ENCODE measurements around the gene ATOSB.
A peak's percentile ranks its signal among the peaks of the same experiment; 100 is the strongest.

Gene ATOSB

DNA sequence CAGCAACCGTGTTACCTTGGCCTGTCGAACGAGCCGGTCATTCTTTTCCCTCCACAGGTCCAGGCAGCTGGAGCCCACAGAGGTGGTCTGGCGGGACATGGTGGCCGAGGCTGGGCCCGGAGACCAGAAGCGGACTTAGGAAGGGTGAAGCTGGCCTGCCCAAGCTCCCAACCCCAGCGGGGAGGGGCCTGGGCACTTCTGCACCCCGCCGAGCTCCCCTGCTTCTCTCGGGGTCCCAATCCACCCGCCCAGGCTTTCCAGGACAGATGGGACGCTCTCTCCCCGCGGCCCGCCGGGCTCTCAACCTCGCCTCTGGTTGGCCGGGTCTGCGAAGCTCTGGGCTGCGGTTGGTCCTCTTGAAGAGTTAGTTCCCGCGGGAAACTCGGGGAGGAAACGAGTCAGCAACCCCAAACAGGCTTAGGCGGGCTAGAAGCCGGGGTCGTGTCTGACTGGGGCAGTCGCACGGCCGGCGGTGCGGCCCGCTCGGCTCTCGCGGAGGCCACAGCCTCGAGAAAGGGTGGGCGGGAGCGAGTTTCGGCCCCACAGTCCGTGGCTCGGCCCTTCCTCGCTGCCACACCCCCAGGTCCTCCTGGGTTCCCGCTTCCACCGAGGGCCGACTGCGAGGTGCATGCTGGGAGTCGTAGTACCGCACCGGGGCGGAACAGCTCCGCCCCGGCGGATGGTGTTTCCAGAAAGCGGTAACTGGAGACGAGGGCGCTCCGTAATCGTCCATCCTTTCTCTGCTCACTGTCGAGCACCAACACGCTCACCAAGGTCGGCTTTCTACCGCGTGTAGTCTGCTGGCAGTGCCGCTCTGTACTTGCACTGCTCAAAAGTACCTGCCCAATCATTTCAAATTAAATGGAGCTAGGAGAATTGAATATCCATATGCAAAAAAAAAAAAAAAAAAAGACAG is 36.0 kb downstream of the ATOSB start, which contains the start of gene FANCG:
Gene FANCG, minus strand, starts transcription at position 517 of the 916 bp plus-strand sequence. Its CDS starts 418 bp downstream, at position 99.
- peak; percentile 92 for DNase-seq

DNA sequence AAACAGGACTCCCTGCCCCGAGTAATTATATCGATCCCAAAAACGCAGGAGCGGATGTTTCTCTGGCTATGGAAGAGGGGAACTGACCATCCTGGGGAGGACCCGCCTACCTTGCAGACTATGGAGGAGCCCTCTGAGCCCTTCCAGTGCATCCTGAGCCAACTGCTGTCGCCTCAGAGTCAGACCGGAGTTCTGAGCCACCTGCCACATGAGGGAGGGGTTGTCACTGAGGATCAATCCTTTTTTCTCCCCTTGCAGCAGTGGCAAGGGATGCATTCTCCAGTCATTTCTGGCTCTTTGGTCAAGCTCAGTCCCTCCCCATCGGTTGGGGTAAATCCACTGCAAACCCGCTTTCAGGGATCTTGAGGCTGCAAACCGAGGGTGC is 36.6 kb downstream of the ATOSB start:
- DNase-seq: no peak

DNA sequence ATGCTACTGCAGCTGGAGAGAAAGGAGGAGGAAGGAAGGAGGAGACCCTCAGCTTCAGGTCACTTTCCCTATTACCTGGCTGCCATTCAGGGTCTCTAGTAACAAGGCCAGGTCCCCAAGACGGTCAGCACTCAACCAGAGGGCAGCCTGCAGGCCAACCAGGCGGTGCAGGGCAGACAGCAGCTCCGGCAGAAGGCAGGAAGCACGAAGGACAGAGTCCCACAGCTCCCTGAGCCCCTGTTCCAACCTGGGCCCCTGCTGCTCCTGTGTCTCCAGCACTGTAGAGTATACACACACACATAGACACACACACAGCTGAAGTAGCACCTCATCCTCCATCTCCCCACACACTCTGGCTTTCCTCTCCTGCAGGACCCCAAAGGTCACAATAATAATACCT is 37.6 kb downstream of the ATOSB start:
- no peak for DNase-seq

- no peak for DNase-seq
Observed at GRCh38 chr9:35076848-35077247, 38.8 kb downstream of the ATOSB start.

DNA sequence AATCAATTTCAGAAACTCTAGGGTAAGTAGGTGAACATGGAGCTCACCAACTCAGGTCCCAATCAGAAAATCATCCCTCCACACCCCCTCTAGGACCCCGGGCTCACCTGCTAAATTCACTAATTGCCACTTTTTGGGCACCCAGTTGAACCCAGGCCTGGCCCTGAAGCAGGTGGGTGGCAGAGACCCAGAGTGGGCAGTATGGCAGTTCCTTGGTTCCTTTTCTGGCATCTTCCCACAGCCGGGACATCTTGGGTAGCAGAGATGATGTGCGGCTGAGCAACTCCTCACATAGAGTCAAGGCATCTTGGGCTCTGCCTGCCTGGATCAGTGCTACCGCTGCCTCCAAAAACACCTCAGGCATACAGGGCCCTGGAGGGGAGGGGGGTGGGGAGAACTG is 40.3 kb downstream of the ATOSB start:
- no peak for DNase-seq

- DNase-seq: no peak
Observed at GRCh38 chr9:35074791-35075190, 40.9 kb downstream of the ATOSB start.

- no peak for DNase-seq
Observed at GRCh38 chr9:35074141-35074540, 41.5 kb downstream of the ATOSB start.

DNA sequence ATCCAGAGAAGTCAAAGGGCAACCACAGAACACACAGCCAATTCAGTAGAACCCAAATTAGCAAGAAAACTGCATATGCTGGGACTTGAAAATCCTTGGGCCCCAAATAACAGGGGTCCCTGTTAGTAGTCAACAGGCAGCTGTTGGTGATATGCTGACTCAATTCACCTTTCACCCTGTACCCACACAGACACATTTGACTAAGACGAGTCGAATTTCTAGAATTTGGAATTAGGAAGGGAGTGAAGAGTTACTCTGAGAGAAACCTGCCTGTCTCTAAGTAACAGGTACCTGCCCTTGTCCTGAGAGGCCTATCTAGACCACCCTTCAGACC is 42.4 kb downstream of the ATOSB start:
- no peak for DNase-seq

GRCh38 chr9:35072461-35073278 is 43.0 kb downstream of the ATOSB start, which contains the start of gene VCP:
Gene VCP, minus strand, starts transcription at chr9:35072625. Its CDS starts 272 bp downstream, at chr9:35072353.
- DNase-seq: peak; percentile 100

DNA sequence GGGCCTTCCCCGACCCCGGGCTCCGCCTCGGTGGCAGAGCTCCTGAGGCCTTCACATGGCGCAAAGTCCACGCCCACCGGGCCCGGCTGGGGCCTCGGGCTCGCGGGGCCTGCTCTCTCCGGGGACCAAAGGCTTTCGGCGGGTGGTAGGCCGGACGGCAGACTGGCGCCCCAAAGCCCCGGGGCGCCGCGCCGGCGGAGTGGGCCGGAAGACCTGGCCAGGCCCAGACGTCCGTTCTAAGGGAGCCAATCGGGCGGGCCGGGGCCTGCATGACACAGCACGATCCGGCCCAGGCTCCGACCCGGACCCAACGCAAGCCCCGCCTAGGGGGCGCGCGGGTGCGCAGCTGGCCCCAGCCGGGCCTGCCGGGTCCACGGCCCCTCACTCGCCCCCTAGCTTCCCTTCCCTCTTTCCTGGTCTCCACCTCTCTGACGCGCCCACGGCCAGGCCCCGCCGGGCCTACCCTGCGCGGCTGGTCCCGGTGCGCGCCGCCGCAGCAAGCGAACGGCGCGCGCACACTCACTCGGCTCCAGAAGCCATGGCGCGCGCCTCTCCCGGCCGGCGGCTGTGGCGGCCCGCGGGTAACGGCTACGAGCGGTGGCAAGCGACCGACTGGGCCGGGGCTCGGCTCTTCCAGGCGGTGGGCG is 43.7 kb downstream of the ATOSB start:
- DNase-seq: peak; percentile 87

GRCh38 chr9:35070823-35071813 is 44.5 kb downstream of the ATOSB start:
- peak; percentile 45 for DNase-seq

- DNase-seq: no peak
Observed at GRCh38 chr9:35069020-35069419, 46.6 kb downstream of the ATOSB start.

GRCh38 chr9:35067056-35067455 is 48.6 kb downstream of the ATOSB start:
- DNase-seq: no peak

GRCh38 chr9:35060548-35061207 is 55.0 kb downstream of the ATOSB start:
- no peak for DNase-seq

DNA sequence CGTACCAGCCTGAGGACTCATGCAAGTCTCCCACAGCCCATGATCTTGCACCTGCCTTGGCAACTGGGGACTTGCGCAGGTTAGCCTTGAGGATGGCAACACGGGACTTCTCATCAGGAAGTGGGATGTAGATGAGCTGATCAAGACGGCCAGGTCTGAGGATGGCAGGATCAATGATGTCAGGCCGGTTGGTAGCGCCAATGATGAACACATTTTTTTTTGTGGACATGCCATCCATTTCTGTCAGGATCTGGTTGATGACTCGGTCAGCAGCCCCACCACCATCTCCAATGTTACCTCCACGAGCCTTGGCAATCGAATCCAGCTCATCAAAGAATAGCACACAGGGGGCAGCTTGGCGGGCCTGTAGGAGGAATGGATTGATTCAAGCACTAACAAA is 56.2 kb downstream of the ATOSB start:
- no peak for DNase-seq

DNA sequence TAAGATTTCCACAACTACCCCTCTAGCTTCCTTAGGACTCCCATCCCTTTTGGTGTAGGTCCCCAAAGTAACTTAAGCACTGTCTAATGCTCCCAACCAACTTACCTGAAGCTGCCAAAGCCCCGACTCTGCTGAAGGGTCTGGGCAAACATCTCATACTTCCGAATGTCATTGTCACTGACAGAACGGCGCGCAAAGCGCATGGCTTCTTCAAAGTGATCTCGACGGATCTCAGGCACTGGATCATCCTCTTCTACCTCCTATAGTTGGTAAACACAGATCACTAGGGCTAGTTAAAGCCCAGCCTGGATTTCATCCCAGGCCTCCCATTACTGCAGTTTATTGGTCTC is 58.4 kb downstream of the ATOSB start:
- DNase-seq: no peak

- no peak for DNase-seq
Observed at GRCh38 chr9:35056571-35057270, 58.9 kb downstream of the ATOSB start.

- DNase-seq: no peak
Observed at GRCh38 chr9:35054871-35055644, 60.6 kb downstream of the ATOSB start.

GRCh38 chr9:35054185-35054835 is 61.4 kb downstream of the ATOSB start:
- no peak for DNase-seq

Measured in fibroblast of skin of right biceps (primary cell).